T-cell (primary cell): ENCODE results near the gene DIS3L. TPM values are rescaled to one million over a fixed set of nuclear protein-coding genes. Genes with fewer than 3 reads are reported as not detected.

Source experiments
- ATAC-seq, 4 experiments: fragments of 200-7000 bp in 3 of 4; fragments of 150-1000 bp in 1 of 4; cut with Tn5 transposase; replicated peaks in 1 of 4; 1 replicate in 3 of 4; 2 replicates in 1 of 4; pipeline ENCODE4 v1.10.0; 2021; ENCODE audit warnings: moderate library complexity in 3 of 4, mild to moderate bottlenecking in 2 of 4, moderate number of reproducible peaks in 1 of 4
- CTCF ChIA-PET, 2 donors: fragments of 300-600 bp; sonication (Branson Sonifier 250); formaldehyde crosslinking; loops; one replicate each; lab custom pipeline; 2022; ENCODE audit warnings: antibody characterized with exemption in 2 of 2; lab: Charles Lee
- POLR2A ChIA-PET, 2 donors: fragments of 300-600 bp; sonication (Branson Sonifier 250); formaldehyde crosslinking; loops; one replicate each; lab custom pipeline; 2022; ENCODE audit warnings: antibody characterized with exemption in 2 of 2; lab: Charles Lee
- DNase-seq, 35 experiments: peaks; one replicate each; pipeline versions ENCODE4 v3.0.0 to v3.0.0-alpha.2; 2013 to 2023
- H3K27ac ChIP-seq: one replicate; pipeline ENCODE4 v1.5.1; 2013; ENCODE audit warnings: low read length
- H3K27me3 ChIP-seq, 2 experiments: replicated peaks in 1 of 2; 1 replicate in 1 of 2; 2 replicates in 1 of 2; pipeline versions ENCODE4 v1.6.1 to v1.7.0; 2013; ENCODE audit warnings: low read length in 1 of 2, mixed read lengths in 1 of 2; ENCODE audit not compliant: control insufficient read depth in 2 of 2, insufficient read depth in 2 of 2; ENCODE audit errors: extremely low read depth in 1 of 2
- H3K36me3 ChIP-seq, 2 donors: 1 replicate in 1 of 2; 2 replicates in 1 of 2; pipeline versions ENCODE4 v1.6.1 to v1.7.0; 2013; ENCODE audit warnings: low read length in 1 of 2; ENCODE audit not compliant: control insufficient read depth in 2 of 2, insufficient read depth in 1 of 2; ENCODE audit errors: extremely low read depth in 1 of 2
- H3K4me1 ChIP-seq, 2 experiments: 1 replicate in 1 of 2; 2 replicates in 1 of 2; pipeline versions ENCODE4 v1.6.1 to v1.7.0; 2013; ENCODE audit warnings: low read length in 2 of 2, mixed read lengths in 1 of 2; ENCODE audit not compliant: insufficient read depth in 2 of 2, control insufficient read depth in 1 of 2; ENCODE audit errors: extremely low read depth in 1 of 2
- H3K4me3 ChIP-seq, 2 donors: 1 replicate in 1 of 2; 2 replicates in 1 of 2; pipeline versions ENCODE4 v1.5.1 to v1.7.0; 2013; ENCODE audit warnings: mild to moderate bottlenecking in 2 of 2, low read length in 1 of 2, moderate library complexity in 1 of 2; ENCODE audit not compliant: control insufficient read depth in 1 of 2; ENCODE audit errors: extremely low read depth in 1 of 2
- H3K9me3 ChIP-seq: 2 replicates; pipeline ENCODE4 v1.7.0; 2013
- H3K27ac Mint-ChIP-seq, 2 donors: one replicate each; pipeline ENCODE4 v1.8.0; 2020 to 2021; ENCODE audit warnings: mild to moderate bottlenecking in 2 of 2, mixed read lengths in 2 of 2
- H3K27me3 Mint-ChIP-seq, 2 donors: one replicate each; pipeline ENCODE4 v1.8.0; 2021 to 2022; ENCODE audit warnings: mixed read lengths in 2 of 2
- H3K36me3 Mint-ChIP-seq: one replicate; pipeline ENCODE4 v1.8.0; 2021; ENCODE audit warnings: mixed read lengths
- H3K4me1 Mint-ChIP-seq, 3 donors: one replicate each; pipeline ENCODE4 v1.8.0; 2020 to 2022; ENCODE audit warnings: mixed read lengths in 3 of 3, mild to moderate bottlenecking in 1 of 3
- H3K4me3 Mint-ChIP-seq, 3 donors: one replicate each; pipeline ENCODE4 v1.8.0; 2020 to 2022; ENCODE audit warnings: mild to moderate bottlenecking in 3 of 3, mixed read lengths in 3 of 3, moderate library complexity in 3 of 3
- H3K9me3 Mint-ChIP-seq, 3 donors: one replicate each; pipeline ENCODE4 v1.8.0; 2020 to 2022; ENCODE audit warnings: mixed read lengths in 3 of 3
- WGBS: methylation state at CpG from one replicate; pipeline ENCODE4 v1.1.5; 2013; ENCODE audit warnings: missing lambda C conversion rate; ENCODE audit not compliant: insufficient coverage; 5-methylcytosine and 5-hydroxymethylcytosine counted together
- total RNA-seq, 35 experiments: library from RNA in 6 of 35; stranded (reverse) in 6 of 35; fragments of 120-200 nt in 1 of 35; gene quantifications; one replicate each; pipeline versions ENCODE4 v1.2.1 to v1.2.4 and lab custom pipeline; 2013 to 2026

The DIS3L gene
- total RNA-seq, 5 donors from 2014 or later (not counting 1 experiment from before 2014, with no cell fraction given), result 29.9 to 36.9 (median 30.2) TPM

DNA sequence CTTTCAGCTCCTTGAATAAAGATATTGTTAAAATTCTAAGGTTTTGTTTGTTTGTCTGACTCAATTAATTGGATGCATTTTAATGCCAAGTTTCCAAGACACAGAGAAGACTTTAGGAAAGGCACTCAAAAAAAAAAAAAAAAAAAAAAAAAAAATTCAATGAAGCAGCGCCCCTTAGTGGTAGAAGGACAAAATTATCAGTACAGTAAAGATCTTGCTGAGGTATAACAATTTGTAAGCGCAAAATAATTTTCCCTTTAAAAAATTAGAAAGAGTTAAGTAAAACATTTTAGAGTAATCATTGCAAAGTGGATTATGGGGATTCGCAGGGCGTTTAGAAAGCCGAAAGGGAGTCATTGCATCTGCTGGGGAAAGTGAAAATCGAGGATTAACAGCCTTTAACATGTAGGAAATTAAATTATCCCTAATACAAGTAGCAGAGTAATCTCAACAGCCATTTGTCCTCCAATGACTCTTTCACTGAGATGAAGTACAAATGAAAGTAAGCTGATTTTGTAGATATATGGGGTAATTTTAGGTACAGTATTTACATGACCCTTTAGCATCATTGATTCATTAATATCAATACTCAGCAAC lies 5.8 kb upstream of the DIS3L start:
- no peak overlapping the region for H3K4me3 ChIP-seq
- H3K9me3 ChIP-seq, result no peaks in the 10 kb centered on the region
- Mint-ChIP-seq H3K27me3 (no peaks in the 10 kb centered on the region), H3K27ac (no peak overlapping the region), H3K9me3 (no peaks in the 10 kb centered on the region), H3K4me1 (peaks cover 17 to 26% (median 25%) of the 10 kb centered on the region in 3 donors), H3K4me3 (no peak overlapping the region), H3K36me3 (no peaks in the 10 kb centered on the region)
- no peak overlapping the region for H3K27ac ChIP-seq
- DNase-seq (peak in 1 of 35 experiments; percentile 57), ATAC-seq (no peak)
- H3K4me1 ChIP-seq, result peaks cover 3 to 16% of the 10 kb centered on the region in 2 experiments
- no peaks in the 10 kb centered on the region for H3K27me3 ChIP-seq
- CTCF ChIA-PET, result interaction anchor here (0.5 to 1.9 kb wide), 4 partner anchors 22 to 769 kb away, joined by 3 to 6 read pairs (median 4); no protein-coding TSS in a partner anchor
- POLR2A ChIA-PET, result interaction anchor here (0.6 to 0.7 kb wide), 3 partner anchors 15 to 732 kb away, joined by 3 to 5 read pairs (median 5); partner anchors contain the start of gene SNAPC5 (in 1 of the 2)
- no peaks in the 10 kb centered on the region for H3K36me3 ChIP-seq
- no CpG with 5 or more reads among the region's 6 CpGs for WGBS

DNA sequence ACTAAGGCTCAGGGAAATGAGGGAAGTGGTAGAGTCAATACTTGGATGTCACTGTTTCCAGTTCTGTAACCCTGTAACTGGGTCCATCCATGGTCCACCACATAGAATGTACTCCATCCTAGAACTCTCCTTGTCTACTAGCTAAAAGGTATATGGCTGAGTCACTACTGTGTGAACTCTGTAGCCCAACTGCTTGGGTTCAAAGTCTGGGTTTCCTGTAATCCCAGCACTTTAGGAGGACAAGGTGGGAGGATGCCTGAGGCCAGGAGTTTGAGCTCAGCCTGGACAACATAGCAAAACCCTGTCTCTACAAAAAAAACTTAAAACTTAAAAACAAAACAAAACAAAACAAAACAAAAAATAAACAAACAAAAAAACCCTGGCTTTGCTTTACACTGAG lies 5.3 kb upstream of the DIS3L start:
- Histone ChIP-seq H3K4me1 (peaks cover 5 to 22% of the 10 kb centered on the region in 2 experiments), H3K4me3 (no peak overlapping the region), H3K36me3 (no peaks in the 10 kb centered on the region), H3K9me3 (no peaks in the 10 kb centered on the region), H3K27me3 (no peaks in the 10 kb centered on the region), H3K27ac (no peak overlapping the region)
- ATAC-seq (no peak), DNase-seq (no peak)
- ChIA-PET POLR2A (interaction anchor here in 1 of 2 donors (0.7 kb wide), 1 partner anchor 210 kb away, joined by 3 read pairs; the partner anchor contains the start of gene SNAPC5), CTCF (interaction anchor here (0.7 to 1.9 kb wide), 2 partner anchors 23 to 650 kb away, joined by 3 to 5 read pairs; no protein-coding TSS in a partner anchor)
- H3K9me3 Mint-ChIP-seq, result no peaks in the 10 kb centered on the region
- no peak overlapping the region for H3K4me3 Mint-ChIP-seq
- no peaks in the 10 kb centered on the region for H3K27me3 Mint-ChIP-seq
- H3K27ac Mint-ChIP-seq, result no peak overlapping the region
- H3K36me3 Mint-ChIP-seq, result no peaks in the 10 kb centered on the region
- H3K4me1 Mint-ChIP-seq, result peaks cover 21 to 28% (median 27%) of the 10 kb centered on the region in 3 donors

DNA sequence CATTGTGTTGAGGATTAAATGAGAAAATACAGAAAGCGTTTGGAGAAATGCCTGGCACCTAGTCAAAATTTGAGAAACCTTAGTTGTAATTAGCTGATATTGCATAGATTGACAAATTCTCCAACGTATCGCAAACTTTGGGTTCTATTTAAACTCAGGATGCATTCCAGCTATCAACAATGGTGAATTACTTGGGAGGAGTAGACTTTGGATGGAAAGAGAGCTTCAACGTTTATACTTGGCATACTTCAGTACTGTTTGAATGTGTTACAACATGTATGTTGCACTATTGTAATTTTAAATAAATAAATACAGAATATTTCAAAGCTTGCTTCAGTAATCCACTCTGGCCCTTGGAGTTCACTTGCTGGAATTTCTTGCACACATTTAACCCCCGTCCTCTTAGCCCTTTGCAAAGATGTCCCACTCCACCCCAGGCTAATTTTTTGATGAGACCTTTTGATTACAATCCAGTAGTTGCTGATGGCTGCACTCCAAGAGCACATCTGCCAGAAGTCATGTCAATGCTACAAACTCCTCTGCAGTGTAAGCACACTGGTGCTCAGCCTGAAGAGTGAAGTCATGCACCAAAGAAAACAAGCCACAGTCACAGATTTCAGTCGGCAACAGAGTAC lies 4.7 kb upstream of the DIS3L start:
- Mint-ChIP-seq H3K27ac (no peak overlapping the region), H3K4me3 (no peak overlapping the region), H3K4me1 (peaks cover 21 to 28% (median 27%) of the 10 kb centered on the region in 3 donors), H3K27me3 (no peaks in the 10 kb centered on the region), H3K36me3 (no peaks in the 10 kb centered on the region), H3K9me3 (no peaks in the 10 kb centered on the region)
- no peaks in the 10 kb centered on the region for H3K27me3 ChIP-seq
- WGBS, result 67% methylated on average over 1 of the region's 6 CpGs
- CTCF ChIA-PET, result interaction anchor here in 1 of 2 donors (0.6 to 1.9 kb wide), 2 partner anchors 618 to 651 kb away, joined by 3 to 5 read pairs; no protein-coding TSS in a partner anchor
- no peak overlapping the region for H3K4me3 ChIP-seq
- H3K36me3 ChIP-seq, result no peaks in the 10 kb centered on the region
- no peak for ATAC-seq
- no peak for DNase-seq
- no peaks in the 10 kb centered on the region for H3K9me3 ChIP-seq
- peaks cover 5 to 23% of the 10 kb centered on the region in 2 experiments for H3K4me1 ChIP-seq
- no peak overlapping the region for H3K27ac ChIP-seq
- POLR2A ChIA-PET, result interaction anchor here (0.6 to 0.7 kb wide), 2 partner anchors 119 to 984 kb away, joined by 3 to 6 read pairs; partner anchors contain the start of gene RNU5B-1 (in 1 of the 2)

DNA sequence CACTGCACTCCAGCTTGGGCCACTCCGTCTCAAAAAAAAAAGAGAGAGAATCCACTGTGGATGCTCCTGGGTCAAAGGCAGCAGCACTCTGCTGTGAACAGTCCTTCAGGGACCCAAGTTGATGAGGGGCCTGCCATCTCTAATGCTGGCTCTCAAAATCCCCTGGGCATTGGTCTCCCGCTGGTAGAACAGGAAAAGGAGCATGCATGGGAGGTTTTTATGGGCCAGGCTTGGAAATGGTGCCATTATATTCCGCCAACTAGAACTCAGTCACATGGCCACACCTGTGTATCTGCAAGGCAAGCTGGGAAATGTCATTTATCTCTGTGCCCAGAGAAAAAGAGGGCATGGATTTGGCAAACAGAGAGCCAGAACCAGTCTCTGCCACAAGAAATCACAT lies 3.4 kb upstream of the DIS3L start:
- peaks cover 30 to 38% (median 37%) of the 10 kb centered on the region in 3 donors for H3K4me1 Mint-ChIP-seq
- H3K4me3 Mint-ChIP-seq, result no peak overlapping the region
- no peaks in the 10 kb centered on the region for H3K27me3 Mint-ChIP-seq
- 100% methylated on average over 1 of the region's 3 CpGs for whole genome bisulfite sequencing
- CTCF ChIA-PET, result interaction anchor here in 1 of 2 donors (0.6 kb wide), 1 partner anchor 685 kb away, joined by 3 read pairs; no protein-coding TSS in a partner anchor
- no peaks in the 10 kb centered on the region for H3K36me3 Mint-ChIP-seq
- Histone ChIP-seq H3K27me3 (no peaks in the 10 kb centered on the region), H3K4me1 (peaks cover 12 to 33% of the 10 kb centered on the region in 2 experiments), H3K9me3 (no peaks in the 10 kb centered on the region), H3K4me3 (no peak overlapping the region), H3K27ac (no peak overlapping the region), H3K36me3 (no peaks in the 10 kb centered on the region)
- DNase-seq (no peak), ATAC-seq (no peak)
- H3K9me3 Mint-ChIP-seq, result no peaks in the 10 kb centered on the region
- POLR2A ChIA-PET, result interaction anchor here in 1 of 2 donors (0.6 kb wide), 1 partner anchor 723 kb away, joined by 3 read pairs; no protein-coding TSS in a partner anchor
- H3K27ac Mint-ChIP-seq, result peak overlapping the region in 1 of 2 donors; percentile 1

DNA sequence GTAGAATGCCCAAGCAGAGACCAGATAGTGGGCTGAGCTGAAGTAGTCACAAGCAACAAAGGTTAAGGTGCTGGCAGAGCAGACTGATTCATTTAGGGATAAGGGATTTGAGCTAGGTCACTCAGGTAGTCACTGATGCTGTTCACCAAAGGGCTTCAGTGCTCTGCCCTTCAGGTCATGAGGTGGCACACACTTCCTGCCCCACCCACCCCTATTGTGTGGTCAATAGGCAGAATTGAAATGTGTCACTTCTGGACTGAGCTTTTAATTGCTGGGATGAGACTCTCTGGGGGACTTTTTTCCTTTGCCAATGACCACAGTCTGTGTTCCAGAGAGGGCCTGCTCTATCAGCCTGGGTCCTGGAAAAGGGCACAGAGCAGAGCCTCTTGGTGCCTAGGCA lies 2.9 kb upstream of the DIS3L start:
- CTCF ChIA-PET, result no interaction called here
- Mint-ChIP-seq H3K4me1 (peaks cover 32 to 43% (median 42%) of the 10 kb centered on the region in 3 donors), H3K27me3 (no peaks in the 10 kb centered on the region), H3K9me3 (no peaks in the 10 kb centered on the region), H3K4me3 (no peak overlapping the region), H3K36me3 (no peaks in the 10 kb centered on the region), H3K27ac (peak overlapping the region in 1 of 2 donors; percentile 1)
- POLR2A ChIA-PET, result no interaction called here
- H3K9me3 ChIP-seq, result no peaks in the 10 kb centered on the region
- H3K4me3 ChIP-seq, result no peak overlapping the region
- DNase-seq, result no peak
- H3K36me3 ChIP-seq, result no peaks in the 10 kb centered on the region
- H3K27me3 ChIP-seq, result no peaks in the 10 kb centered on the region
- ATAC-seq, result no peak
- H3K27ac ChIP-seq, result no peak overlapping the region
- peaks cover 17 to 33% of the 10 kb centered on the region in 2 experiments for H3K4me1 ChIP-seq
